ENCODE results near the gene PRCP.
A peak's percentile ranks its signal among the peaks of the same experiment; 100 is the strongest.

The PRCP gene

DNA sequence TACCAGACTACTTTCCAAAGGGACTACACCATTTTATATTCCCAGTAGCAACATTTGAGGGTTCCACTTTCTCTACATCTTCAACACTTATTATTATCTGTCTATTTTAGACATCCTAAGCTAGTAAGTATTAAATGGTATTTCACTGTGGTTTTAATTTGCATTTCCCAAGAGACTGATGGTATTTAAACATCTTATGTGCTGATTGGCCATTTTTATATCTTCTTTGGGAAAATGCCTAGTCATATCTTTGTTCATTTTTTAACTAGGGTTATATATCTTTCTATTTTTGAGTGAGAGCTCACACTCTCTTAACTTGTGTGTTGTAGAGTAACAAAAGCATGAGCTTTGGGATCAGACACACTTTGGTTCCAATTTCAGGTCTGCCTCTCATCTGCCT, 73.7 kb downstream of the PRCP start:
- no peak for DNase-seq

DNA sequence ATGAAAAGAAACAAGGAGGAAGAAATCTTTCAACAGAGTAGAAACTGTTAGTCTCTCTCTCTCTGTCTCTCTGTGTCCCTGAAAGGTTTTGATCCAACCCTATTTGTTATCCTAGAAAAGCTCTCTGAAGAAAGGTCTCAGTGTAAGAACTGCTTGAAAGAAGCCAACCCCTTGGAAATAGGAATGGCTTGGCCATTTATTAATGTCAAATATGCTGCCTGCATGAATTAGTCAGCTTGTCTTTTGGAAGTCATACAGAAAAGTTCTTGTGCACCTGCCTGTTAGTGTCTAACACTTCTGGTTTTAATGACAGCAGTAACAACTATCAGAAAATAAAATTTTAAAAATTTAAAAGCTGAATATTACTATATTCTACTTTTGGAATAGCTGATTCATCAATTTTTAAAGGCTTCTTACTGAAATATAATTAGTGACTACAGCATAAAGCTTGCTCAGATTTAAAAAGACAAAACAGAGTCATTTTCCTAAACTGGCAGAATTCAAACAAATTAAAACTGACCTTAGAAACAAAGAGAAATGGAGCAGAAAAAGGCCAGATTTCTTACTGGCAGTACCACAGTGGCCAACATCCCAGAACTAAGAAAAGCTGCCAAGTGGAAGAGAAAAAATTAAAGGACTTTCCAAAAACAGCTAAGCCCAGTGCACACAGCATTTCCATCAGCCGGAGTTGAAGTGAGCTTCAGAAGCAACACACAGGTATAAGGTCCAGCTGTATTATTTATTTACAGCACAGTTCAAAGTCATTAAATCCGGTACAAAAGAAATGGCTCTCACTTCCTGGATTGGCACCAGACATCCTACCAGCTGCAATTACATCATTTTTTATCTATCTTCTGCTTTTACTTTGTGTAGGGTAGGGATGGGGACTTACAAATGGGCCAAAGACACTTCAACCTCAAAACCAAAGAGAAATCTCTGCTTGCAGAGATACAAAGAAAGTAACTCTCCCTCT, 76.3 kb downstream of the PRCP start:
- DNase-seq = no peak

DNA sequence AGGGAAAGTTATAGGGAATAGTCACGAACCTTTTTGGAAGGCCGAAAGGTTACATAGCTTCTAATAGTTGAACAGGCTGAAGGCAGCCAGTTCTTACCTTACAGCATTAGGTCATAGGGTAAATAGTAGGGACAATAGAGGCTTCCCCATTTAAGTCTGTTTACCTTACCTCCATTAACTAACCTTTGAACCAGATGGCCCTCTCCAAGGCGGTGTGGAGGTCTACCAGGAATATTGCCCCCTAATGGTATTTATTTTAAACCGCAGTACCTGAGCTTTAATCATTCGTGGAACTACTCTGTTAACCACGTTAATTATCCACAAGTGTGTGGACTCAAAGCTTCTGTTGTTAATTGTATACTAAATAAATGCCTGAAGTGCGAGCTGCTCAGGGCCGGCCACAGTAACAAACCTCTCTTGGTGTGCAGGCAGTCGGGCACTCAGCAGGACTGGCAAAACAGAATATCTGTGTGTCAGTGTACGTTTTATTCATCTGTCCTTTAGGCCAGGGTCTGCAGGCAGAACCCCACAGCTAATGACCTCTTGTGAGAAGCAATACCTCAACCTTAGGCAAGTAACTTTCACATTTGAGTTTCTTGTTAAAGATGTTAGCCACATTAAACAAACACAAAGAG, 81.7 kb downstream of the PRCP start:
- DNase-seq = peak in 1 of 2 experiments; percentile 4

DNA sequence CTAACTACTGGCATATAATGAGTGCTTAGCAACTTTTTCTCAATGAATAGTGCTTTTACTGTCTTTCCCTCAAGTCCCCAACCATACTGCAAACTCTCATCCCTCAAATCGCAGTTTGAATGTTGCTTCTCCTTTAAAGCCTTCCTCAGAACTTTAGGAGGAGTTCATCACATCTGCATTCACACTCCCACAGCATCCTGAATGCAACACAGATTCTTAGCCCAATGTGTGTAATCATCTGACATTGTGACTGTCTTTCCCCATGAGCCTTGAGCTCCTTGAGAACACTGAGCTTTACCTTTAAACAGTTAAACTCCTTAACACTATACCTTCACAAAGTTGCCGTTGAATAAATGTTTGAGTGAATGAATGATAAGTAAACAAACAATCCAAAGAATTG, 84.8 kb downstream of the PRCP start:
- no peak for DNase-seq

DNA sequence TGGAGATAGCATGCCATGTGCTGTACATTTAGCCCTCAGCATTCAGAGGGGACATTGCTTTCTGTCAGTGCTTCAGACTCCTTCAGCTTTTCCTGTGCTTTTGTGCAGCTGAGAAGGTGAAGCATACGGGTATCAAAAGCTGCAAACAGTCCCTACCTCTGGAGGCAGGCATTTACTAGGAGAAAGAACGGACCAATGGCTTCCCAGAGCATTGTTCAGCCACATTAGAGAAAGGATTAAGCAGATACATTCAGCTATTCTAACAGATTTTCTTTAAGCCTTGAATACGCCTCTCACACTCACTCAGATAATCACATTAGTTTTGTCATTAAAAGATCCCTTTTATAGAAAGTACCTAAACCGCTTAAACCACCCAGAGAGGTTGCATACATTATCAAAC, 85.9 kb downstream of the PRCP start:
- no peak for DNase-seq

DNA sequence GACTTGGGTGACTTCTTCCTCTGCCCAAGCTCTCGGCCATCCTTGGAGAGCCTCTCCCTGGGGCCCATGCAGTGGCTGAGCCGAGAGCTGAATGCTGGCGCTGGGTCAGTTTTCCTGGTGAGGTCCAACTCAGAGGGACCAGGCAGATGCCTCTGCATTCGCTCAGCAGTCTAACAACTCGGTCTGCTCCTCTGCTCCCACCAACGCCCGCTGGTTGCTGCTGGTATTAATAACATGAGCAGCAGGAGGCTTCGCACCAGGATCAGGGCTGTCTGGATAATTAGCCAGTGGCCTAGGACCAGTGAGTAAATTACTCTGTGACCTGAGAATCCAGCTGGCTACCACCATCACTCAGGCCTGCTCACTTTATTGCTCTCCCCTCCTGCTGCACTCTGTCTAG, 88.9 kb downstream of the PRCP start:
- no peak for DNase-seq

DNA sequence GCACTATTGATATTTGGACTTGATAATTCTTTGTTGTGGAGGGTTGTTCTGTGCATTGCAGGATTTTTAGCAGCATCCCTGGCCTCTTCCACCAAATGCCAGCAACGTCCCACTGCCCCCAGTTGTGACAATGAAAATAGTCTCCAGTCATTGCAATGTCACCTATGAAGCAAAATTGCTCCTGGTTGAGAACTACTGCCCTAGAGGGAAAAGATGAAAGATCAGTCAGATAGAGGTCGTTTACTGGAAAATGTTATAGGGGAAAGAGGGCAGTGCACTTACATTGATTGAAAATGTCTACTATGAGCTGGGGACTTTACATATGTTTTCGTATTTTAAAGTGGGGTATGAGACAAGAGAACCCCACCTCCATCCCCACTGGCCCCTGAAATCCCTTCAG, 89.5 kb downstream of the PRCP start:
- DNase-seq = no peak

DNA sequence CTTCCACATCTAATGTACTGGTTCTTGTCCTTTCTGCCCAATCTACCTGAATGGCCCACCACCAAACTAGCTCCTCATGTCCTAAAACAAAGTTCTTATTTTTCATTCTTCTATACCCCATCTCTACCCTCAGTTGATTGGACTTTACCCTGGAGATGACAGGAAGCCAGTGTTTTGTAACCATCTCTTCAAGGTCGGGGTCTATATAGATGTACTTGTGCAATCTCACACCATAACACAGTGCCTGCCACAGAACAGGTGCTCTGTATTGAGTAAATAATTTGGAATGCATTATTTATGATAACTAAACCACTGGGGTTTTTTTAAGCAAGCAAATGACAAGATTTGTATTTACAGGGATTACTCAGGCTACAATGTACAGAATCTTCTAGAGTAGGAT, 89.9 kb downstream of the PRCP start:
- DNase-seq = no peak

DNA sequence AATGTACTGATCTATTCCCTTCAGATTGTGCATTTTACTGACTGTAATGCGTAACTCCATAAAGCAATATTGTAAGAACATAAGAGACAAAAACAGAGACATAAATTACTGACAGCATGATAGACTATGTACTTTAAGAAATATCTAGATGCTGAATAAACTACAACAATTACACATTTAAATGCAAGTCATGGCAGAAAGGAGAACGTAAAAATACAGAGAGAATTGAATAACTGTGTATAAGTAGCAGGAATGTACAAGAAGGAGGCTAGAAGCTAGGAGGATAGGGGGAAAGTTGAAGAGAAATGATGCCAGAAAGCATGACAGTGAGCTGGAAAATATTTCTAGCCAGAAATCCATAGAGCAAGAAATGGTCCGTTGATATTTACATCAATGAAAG, 92.6 kb downstream of the PRCP start:
- DNase-seq = no peak

DNA sequence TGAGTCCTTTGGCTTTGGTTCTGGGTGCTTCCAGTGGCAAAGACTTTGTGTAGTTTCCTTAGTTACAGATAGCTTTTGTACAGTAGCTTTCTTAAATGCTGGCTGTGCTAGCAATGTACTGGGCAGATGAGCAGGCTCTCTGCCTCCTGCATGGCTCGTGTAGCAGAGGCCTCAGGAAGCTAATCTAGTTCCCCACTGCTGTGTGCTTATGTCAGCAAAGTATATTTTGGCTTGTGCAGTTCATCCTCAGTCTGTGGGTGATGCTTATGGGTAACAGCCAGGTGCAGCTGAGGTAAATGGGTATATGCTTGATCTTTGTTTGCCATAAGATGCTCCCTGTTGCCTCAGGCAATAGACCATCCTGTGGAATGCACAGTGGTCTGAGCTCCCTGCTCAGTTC, 97.5 kb downstream of the PRCP start:
- no peak for DNase-seq

DNA sequence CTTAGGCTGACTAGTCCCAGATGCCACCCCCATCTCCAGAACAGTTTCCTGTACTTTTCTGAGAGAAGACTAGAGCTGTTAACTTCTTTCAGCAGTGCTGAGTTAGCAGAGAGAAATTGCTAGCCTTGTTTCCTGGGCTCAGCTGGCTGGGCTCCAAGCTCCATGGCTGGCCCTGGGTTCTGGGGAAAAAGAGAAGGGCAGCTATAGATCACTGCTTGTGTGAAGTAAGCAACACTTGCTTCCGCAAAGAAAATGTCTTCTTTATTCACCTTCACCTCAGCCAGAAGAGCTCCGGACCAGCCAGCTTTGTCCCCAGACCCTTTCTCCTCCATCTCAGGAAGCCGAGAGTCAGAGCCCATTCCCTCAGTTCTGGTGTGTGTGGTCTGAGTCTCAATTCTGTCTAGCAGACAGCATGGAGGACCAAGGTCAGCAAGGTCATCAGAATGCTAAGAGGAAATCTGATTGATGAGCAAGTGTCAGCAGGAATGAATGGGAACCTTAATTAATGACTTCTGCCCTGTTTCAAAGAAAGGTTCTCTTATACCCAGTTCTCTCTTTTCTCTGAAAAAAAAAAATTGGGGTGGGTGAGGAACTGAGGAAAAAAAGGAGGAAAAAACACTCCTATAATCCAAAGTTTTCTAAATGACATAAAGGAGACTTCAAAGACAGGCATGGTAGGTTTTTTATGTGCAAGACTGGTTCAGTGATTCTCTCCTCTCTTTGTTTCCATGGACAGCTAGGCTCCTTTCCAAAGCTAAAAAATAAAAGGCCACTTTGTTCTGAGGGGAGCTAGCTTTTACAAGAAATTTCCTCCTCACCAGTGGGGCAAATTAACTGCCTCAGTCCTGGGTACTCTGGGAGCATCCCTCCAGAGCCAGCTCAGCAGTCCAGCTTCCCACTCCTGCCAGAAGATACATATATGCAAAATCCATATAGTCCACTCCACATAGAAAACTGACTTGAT, 103.0 kb downstream of the PRCP start:
- DNase-seq = no peak

DNA sequence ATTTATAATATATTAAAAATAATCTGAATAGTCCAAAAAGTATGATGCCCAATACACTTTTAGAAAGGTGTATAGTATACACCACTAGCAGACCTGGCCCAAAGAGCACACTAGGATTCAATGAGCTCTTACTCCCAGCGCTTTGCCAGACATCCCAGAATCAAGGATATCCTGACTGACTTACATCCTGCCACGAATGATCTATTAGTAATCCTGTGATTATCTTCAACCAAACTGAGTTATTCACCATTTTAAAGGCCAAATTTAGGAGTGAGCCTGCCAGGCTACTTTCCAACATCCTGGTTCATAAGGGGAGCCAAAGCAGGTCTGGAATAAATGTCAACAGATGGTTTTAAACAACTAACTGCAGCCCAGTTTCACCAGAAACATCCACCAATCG, 105.7 kb downstream of the PRCP start:
- DNase-seq = no peak

DNA sequence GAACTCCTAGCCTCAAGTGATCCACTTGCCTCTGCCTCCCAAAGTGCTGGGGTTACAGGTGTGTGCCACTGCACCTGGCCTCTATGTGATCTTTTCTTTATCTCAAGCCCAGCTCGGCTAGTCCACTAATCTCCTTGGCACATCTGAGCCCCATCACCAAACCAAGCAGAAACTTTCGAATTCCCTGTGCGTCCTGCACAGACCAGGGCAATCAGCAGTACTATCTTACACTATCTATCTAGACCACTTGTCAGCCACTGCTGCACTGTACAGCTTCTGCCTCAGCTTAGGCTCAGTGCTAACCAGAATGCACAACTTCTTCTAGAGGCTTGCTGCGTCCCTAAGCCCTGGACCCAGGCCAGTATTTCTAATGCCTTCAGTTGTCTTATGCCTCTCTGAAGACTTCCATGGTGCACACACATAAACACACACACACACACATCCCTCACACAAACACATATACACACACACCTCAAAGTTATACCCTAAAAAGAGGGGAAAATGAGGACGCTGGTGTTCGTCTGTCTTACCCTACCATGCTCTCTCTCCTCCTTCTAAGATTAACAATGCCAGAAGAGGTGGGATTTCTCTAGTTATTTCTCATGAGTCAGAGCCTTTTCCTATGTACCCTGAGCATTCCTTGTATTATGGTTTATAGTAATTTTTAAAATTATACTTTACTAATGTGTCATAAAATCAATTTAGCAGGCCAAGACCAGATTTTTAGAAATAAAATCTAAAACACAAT, 107.2 kb downstream of the PRCP start:
- DNase-seq = no peak

DNA sequence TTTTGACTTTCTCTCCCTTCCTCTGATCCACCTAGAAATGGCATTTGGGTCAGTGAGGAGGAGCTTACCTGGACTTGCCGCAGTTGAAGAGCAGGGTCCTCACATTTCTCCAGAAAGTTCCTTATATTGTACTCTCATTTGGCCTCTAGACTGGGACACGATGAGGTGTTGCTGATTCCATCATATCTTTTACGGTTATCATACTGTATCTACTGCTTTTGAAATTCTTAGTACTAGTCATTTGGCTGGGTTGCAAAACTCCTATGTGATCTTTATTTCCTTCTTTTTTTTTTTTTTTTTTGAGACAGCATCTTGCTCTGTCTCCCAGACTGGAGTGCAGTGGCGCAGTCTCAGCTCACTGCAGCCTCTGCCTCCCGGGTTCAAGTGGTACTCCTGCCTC, 107.9 kb downstream of the PRCP start:
- no peak for DNase-seq

DNA sequence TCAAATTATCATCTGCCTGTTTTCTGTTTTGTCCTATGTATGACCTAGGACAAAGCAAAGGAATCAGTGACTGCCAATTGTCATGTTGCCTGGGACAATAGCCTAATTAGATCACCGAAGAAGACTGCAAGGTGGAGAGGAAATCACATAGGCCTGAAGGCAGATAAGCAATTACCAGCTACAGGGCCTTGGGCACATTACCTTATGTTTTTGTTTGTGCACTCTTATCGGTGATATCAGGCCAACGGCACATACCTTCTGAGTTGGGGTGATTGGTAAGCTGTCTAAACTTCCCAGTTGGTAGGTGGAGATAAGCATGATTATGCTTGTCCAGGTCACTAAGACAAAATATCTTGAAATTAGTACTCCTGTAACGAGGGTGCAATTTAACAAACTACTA, 108.5 kb downstream of the PRCP start:
- DNase-seq = no peak

DNA sequence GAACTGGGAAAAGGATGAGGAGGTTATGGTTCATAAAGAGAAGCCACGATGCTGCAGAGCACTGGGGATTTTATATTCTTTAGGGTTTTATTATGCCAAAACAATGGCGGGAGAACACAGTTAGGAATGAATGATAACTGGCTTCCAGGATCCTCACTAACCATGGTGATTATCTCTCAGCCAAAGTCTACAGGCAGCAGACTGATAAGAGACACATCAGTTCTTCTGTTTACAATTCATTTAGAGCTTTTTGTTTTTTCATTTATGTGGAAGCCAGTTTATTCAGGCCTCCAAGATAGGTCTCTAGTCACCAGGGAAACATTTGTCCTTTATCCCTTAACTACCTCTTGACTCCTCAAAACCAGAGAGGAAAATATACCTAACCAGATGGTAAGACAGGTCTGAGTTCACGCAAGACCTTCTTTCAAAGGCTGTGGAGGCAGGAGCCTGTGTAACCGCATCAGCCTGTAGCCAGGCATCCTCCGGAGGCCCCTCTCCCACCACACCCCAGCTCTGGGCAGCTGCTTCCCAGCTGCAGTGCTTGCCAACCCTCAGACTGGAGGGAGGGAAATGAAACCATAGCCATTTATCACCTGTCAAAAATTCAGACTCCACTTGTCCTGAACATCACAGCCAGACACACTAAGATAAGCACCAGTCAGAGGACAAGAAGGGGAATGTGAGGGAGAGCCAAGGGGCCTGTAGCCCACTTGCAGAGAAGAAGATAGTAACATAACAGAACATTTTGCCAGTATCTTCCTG, 109.3 kb downstream of the PRCP start:
- no peak for DNase-seq

DNA sequence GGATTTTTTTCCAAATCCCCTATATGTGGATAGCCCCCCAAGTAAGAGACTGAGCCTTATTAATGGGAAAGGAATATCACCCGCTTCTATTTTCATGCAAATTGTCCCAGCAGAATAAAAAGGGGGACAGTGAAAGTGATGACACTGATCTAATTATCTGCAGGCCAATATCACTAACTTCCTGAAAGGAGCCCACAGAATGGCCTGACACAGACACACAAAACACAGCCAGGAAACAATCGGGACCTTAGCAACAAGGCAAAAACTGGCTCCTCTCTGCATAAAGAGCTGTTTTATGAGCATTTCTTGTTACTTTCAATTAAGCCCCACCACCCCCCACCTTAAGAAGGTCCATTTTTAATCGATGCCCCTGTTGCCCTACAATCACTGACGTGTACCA, 112.2 kb downstream of the PRCP start:
- DNase-seq = no peak

DNA sequence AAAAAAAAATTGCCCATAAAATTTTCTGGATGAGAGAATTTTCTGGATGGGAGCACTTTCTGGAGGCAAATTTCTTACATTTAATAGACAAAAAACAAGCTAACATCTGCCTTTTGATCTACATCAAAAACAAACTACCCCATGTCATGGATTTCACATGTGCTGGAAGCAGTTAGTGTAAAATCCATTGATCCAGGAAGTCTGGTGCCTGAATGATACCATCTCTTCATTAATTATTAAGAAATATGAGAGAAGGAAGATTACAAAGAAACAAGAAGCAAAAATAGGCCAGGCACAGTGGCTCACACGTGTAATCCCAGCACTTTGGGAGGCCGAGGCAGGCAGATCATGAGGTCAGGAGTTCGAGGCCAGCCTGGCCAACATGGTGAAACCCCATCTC, 113.4 kb downstream of the PRCP start:
- no peak for DNase-seq

DNA sequence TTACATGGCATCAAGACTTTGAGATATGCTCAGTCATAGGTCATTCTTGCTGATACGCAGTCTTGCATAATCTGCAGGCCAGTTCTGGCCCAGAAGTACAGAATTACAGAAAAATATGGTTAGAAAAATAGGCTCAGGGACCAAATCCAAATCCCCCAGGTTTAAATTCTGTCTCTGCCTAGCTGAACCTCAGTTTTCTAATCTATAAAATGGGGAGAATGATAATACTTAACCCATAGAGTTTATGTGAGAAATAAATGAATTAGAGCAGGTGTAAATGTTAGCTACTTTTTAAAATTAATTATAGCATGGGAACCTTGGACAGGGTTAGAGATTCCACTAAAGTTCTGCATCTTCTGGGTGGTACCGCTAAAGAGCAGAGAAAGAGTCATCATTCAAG, 114.2 kb downstream of the PRCP start:
- no peak for DNase-seq

DNA sequence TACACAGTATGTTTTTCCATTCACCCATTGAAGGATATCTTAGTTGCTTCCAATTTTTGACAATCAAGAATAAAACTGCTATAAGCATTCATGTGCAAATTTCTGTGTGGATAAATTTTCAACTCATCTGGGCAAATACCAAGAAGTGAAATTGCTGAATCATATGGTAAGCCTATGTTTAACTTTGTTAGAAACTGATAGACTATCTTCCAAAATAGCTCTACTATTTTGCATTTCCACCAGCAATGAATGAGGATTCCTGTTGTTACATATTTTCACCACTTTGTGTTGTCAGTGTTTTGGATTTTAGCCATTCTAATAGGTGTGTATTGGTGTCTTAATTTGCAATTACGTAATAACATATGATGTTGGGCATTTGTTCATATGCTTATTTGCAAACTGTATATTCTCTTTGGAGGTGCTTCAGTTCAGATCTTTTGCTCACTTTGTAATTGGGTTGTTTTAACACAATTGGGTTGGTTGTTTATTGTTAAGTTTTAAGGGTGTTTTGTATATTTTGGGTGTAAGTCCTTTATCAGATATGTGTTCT, 117.3 kb downstream of the PRCP start:
- DNase-seq = no peak

DNA sequence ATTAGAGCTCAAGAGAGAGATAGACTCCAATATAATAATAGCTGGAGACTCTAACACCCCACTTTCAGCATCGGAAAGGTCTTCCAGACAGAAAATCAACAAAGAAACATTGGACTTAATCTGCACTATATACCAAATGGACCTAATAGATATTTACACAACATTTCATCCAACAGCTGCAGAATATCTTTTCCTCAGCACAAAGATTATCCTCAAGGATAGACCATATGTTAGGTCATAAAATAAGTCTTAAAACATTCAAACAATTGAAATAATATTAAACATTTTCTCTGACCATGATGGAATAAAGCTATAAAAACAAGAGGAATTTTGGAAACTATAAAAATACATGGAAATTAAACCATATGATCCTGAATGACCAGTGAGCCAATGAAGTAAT, 121.5 kb downstream of the PRCP start:
- no peak for DNase-seq

DNA sequence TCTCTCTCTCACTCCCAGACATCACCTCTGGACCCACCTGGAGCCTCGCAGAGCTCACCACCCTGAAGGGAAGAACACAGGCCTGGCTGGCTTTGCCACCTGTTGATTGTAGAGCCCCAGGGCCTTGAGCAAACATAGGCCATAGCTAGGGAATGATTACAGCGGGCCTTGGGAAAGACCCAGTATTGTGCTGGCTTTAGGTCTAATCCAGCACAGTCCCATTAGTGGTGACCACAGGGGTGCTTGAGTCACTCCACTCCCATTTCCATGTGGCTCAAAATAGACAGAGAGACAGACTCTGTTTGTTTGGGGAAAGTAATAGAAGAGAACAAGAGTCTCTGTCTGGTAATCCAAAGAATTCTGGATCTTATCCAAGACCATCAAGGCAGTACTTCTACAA, 123.9 kb downstream of the PRCP start:
- no peak for DNase-seq
